CD14-positive monocyte (primary cell): ENCODE results near the gene PDE1C. TPM values are rescaled to one million over a fixed set of nuclear protein-coding genes. Genes with fewer than 3 reads are reported as not detected.

Experiments used
- DNase-seq, 3 donors: peaks; one replicate each; pipeline ENCODE4 v3.0.0-alpha.2; 2011 to 2022
- H2AFZ ChIP-seq: 2 replicates; pipeline ENCODE4 v1.6.0; 2012; ENCODE audit warnings: mild to moderate bottlenecking, low read depth, low read length, inconsistent platforms; ENCODE audit not compliant: insufficient read depth, poor library complexity, severe bottlenecking
- H3K27ac ChIP-seq, 2 donors: 1 replicate in 1 of 2; 2 replicates in 1 of 2; pipeline ENCODE4 v1.5.1; 2012 to 2013; ENCODE audit warnings: low read length in 2 of 2, control low read depth in 1 of 2, inconsistent platforms in 1 of 2, low read depth in 1 of 2, mild to moderate bottlenecking in 1 of 2
- H3K27me3 ChIP-seq, 2 donors: one replicate each; pipeline versions ENCODE4 v1.6.0 to v1.6.1; 2011 to 2013; ENCODE audit warnings: low read length in 2 of 2; ENCODE audit not compliant: control insufficient read depth in 2 of 2, insufficient read depth in 2 of 2
- H3K36me3 ChIP-seq, 2 donors: replicated peaks in 1 of 2; 1 replicate in 1 of 2; 2 replicates in 1 of 2; pipeline versions ENCODE4 v1.5.1 to v1.6.1; 2012 to 2013; ENCODE audit warnings: low read length in 2 of 2, control low read depth in 1 of 2, inconsistent platforms in 1 of 2, mild to moderate bottlenecking in 1 of 2; ENCODE audit not compliant: insufficient read depth in 2 of 2, control insufficient read depth in 1 of 2
- H3K4me1 ChIP-seq, 2 donors: 1 replicate in 1 of 2; 2 replicates in 1 of 2; pipeline versions ENCODE4 v1.5.1 to v1.6.1; 2012 to 2013; ENCODE audit warnings: low read length in 2 of 2, control low read depth in 1 of 2, inconsistent platforms in 1 of 2, mild to moderate bottlenecking in 1 of 2, moderate library complexity in 1 of 2; ENCODE audit not compliant: insufficient read depth in 2 of 2, control insufficient read depth in 1 of 2
- H3K4me2 ChIP-seq: replicated peaks from 2 replicates; pipeline ENCODE3; 2012; ENCODE audit warnings: low read length, moderate library complexity, mild to moderate bottlenecking; ENCODE audit not compliant: poor library complexity, severe bottlenecking; ENCODE audit errors: extremely low read depth
- H3K4me3 ChIP-seq, 3 experiments: fragments of 200-600 bp in 1 of 3; sonication (generic) in 1 of 3; replicated peaks in 1 of 3; 1 replicate in 2 of 3; 2 replicates in 1 of 3; pipeline ENCODE4 v1.5.1; 2011 to 2013; ENCODE audit warnings: low read length in 3 of 3, mild to moderate bottlenecking in 3 of 3, control low read depth in 2 of 3, low read depth in 2 of 3, inconsistent platforms in 1 of 3, moderate library complexity in 1 of 3
- H3K79me2 ChIP-seq: 2 replicates; pipeline ENCODE4 v1.6.0; 2012; ENCODE audit warnings: mild to moderate bottlenecking, control low read depth, inconsistent platforms, low read length, moderate library complexity; ENCODE audit not compliant: insufficient read depth
- H3K9ac ChIP-seq: 2 replicates; pipeline ENCODE4 v1.6.0; 2017; ENCODE audit warnings: low read length, mild to moderate bottlenecking; ENCODE audit not compliant: insufficient read depth, poor library complexity, severe bottlenecking
- H3K9me3 ChIP-seq, 2 donors: replicated peaks in 1 of 2; 1 replicate in 1 of 2; 2 replicates in 1 of 2; pipeline versions ENCODE4 v1.5.1 to v1.6.1; 2012 to 2013; ENCODE audit warnings: low read length in 2 of 2, control low read depth in 1 of 2; ENCODE audit not compliant: control insufficient read depth in 1 of 2, insufficient read depth in 1 of 2
- H4K20me1 ChIP-seq: 2 replicates; pipeline ENCODE4 v1.6.0; 2012; ENCODE audit warnings: mild to moderate bottlenecking, low read length, control low read depth, moderate library complexity; ENCODE audit not compliant: insufficient read depth
- H3K27ac Mint-ChIP-seq, 7 donors: one replicate each; pipeline ENCODE4 v1.8.0; 2020; ENCODE audit warnings: mild to moderate bottlenecking in 7 of 7, mixed read lengths in 7 of 7, moderate library complexity in 6 of 7, inconsistent platforms in 2 of 7
- H3K27me3 Mint-ChIP-seq, 3 donors: one replicate each; pipeline ENCODE4 v1.8.0; 2021 to 2022; ENCODE audit warnings: low read depth in 3 of 3, mild to moderate bottlenecking in 3 of 3, mixed read lengths in 3 of 3, moderate library complexity in 3 of 3, inconsistent platforms in 1 of 3
- H3K36me3 Mint-ChIP-seq, 2 donors: one replicate each; pipeline ENCODE4 v1.8.0; 2020; ENCODE audit warnings: mixed read lengths in 2 of 2, inconsistent platforms in 1 of 2, mild to moderate bottlenecking in 1 of 2
- H3K4me1 Mint-ChIP-seq: one replicate; pipeline ENCODE4 v1.8.0; 2020; ENCODE audit warnings: mild to moderate bottlenecking, mixed read lengths
- H3K4me3 Mint-ChIP-seq, 2 donors: one replicate each; pipeline ENCODE4 v1.8.0; 2020; ENCODE audit warnings: mild to moderate bottlenecking in 2 of 2, mixed read lengths in 2 of 2, moderate library complexity in 1 of 2
- H3K9me3 Mint-ChIP-seq, 7 donors: one replicate each; pipeline ENCODE4 v1.8.0; 2020 to 2022; ENCODE audit warnings: mixed read lengths in 7 of 7, mild to moderate bottlenecking in 6 of 7, moderate library complexity in 6 of 7, inconsistent platforms in 2 of 7
- CTCF ChIP-seq: fragments of 200-600 bp; IDR thresholded peaks from one replicate; pipeline ENCODE4 v1.8.0; 2022; ENCODE audit warnings: antibody characterized with exemption, mild to moderate bottlenecking
- WGBS: methylation state at CpG from one replicate; pipeline ENCODE4 v1.1.5; 2013; ENCODE audit warnings: missing lambda C conversion rate; ENCODE audit not compliant: insufficient coverage; 5-methylcytosine and 5-hydroxymethylcytosine counted together
- intact Hi-C, 2 donors: fragments of 100-400 bp; cut with micrococcal nuclease; formaldehyde crosslinking; loops; one replicate each; pipeline versions ENCODE4 v1.15.0 to v1.15.1; 2023
- polyA plus RNA-seq, 3 donors: library from polyadenylated mRNA; depleted of rRNA in 1 of 3; unstranded in 2 of 3; stranded (reverse) in 1 of 3; fragments of 300-500 nt in 2 of 3; fragments of >200 nt in 1 of 3; fragmentation: Illumina TruSeq in 2 of 3; gene quantifications; 1 replicate in 2 of 3; 2 replicates in 1 of 3; pipeline ENCODE4 v1.2.3, GENCODE V29; 2012 to 2021

The PDE1C gene
- polyA plus RNA-seq, 3 donors: not detected

GRCh38 chr7:31860925-31861324, 209.3 kb downstream of the PDE1C start:
- no peak overlapping the region for H3K4me3 ChIP-seq
- H3K27ac ChIP-seq: no peak overlapping the region
- H3K9ac ChIP-seq: no peak overlapping the region
- no peak for DNase-seq
- intact Hi-C loops: no loop called here
- peaks cover 9 to 11% of the 10 kb centered on the region in 2 donors for H3K4me1 ChIP-seq
- H3K9me3 Mint-ChIP-seq: peaks cover 0 to 2% (median 0%) of the 10 kb centered on the region in 7 donors
- peaks cover 9% of the 10 kb centered on the region for H3K4me1 Mint-ChIP-seq
- no peak overlapping the region for H3K27ac Mint-ChIP-seq
- H3K4me2 ChIP-seq: no peak overlapping the region
- H3K4me3 Mint-ChIP-seq: no peak overlapping the region
- TF ChIP-seq CTCF: no peak
- no peaks in the 10 kb centered on the region for H3K79me2 ChIP-seq
- no peaks in the 10 kb centered on the region for H3K27me3 Mint-ChIP-seq
- H2AFZ ChIP-seq: no peak overlapping the region
- H3K36me3 Mint-ChIP-seq: no peaks in the 10 kb centered on the region
- H4K20me1 ChIP-seq: no peaks in the 10 kb centered on the region
- no peaks in the 10 kb centered on the region for H3K27me3 ChIP-seq
- H3K36me3 ChIP-seq: no peaks in the 10 kb centered on the region
- WGBS: 100% methylated on average over 1 of the region's 1 CpG
- H3K9me3 ChIP-seq: no peaks in the 10 kb centered on the region

GRCh38 chr7:31858055-31858454, 212.2 kb downstream of the PDE1C start:
- intact Hi-C loops: no loop called here
- Histone ChIP-seq H2AFZ (no peak overlapping the region), H3K27me3 (no peaks in the 10 kb centered on the region), H3K9me3 (no peaks in the 10 kb centered on the region), H3K4me2 (no peak overlapping the region), H3K36me3 (no peaks in the 10 kb centered on the region), H3K9ac (no peak overlapping the region), H3K79me2 (no peaks in the 10 kb centered on the region), H3K27ac (no peak overlapping the region), H3K4me3 (no peak overlapping the region), H4K20me1 (no peaks in the 10 kb centered on the region), H3K4me1 (peaks cover 9 to 11% of the 10 kb centered on the region in 2 donors)
- TF ChIP-seq CTCF: no peak
- 100% methylated on average over 1 of the region's 2 CpGs for WGBS
- Mint-ChIP-seq H3K4me3 (no peak overlapping the region), H3K4me1 (peaks cover 9% of the 10 kb centered on the region), H3K36me3 (no peaks in the 10 kb centered on the region), H3K27me3 (peaks cover 0 to 2% (median 1%) of the 10 kb centered on the region in 3 donors), H3K27ac (no peak overlapping the region), H3K9me3 (peaks cover 0 to 2% (median 0%) of the 10 kb centered on the region in 7 donors)
- no peak for DNase-seq
